H1 (cell line): ENCODE results near the gene ASTN2. TPM values are rescaled to one million over a fixed set of nuclear protein-coding genes. Genes with fewer than 3 reads are reported as not detected.

Experiments used
- CTCF ChIA-PET: fragments of 300-600 bp; sonication (Branson Sonifier 250); formaldehyde crosslinking; loops from one replicate; lab custom pipeline; 2021; ENCODE audit not compliant: partially characterized antibody; lab: Charles Lee
- POLR2A ChIA-PET: fragments of 300-600 bp; sonication (Branson Sonifier 250); formaldehyde crosslinking; loops from one replicate; lab custom pipeline; 2021; ENCODE audit warnings: inconsistent platforms; ENCODE audit not compliant: partially characterized antibody; lab: Charles Lee
- DNase-seq, 2 experiments: peaks; one replicate each; pipeline versions ENCODE4 v3.0.0 to v3.0.0-alpha.2; 2010 to 2022; ENCODE audit warnings: low spot score in 2 of 2, low read depth in 1 of 2, mixed read lengths in 1 of 2
- FAIRE-seq: peaks from 2 replicates; lab custom pipeline; 2011; peaks lifted over from hg19 to GRCh38; lab: Jason Lieb, UNC
- H2AFZ ChIP-seq: 2 replicates; pipeline ENCODE4 v1.8.1; 2012; ENCODE audit warnings: low read length, inconsistent platforms
- H2AK5ac ChIP-seq: 2 replicates; pipeline ENCODE4 v1.6.1; 2013; ENCODE audit warnings: low read depth, low read length
- H2BK120ac ChIP-seq: replicated peaks from 2 replicates; pipeline ENCODE3; 2013; ENCODE audit warnings: low read depth, low read length, inconsistent platforms
- H2BK12ac ChIP-seq: 2 replicates; pipeline ENCODE4 v1.6.1; 2013; ENCODE audit warnings: low read depth, low read length
- H2BK15ac ChIP-seq: 2 replicates; pipeline ENCODE4 v1.6.1; 2013; ENCODE audit warnings: low read length
- H2BK20ac ChIP-seq: 2 replicates; pipeline ENCODE4 v1.6.1; 2013; ENCODE audit warnings: low read length
- H2BK5ac ChIP-seq: 2 replicates; pipeline ENCODE4 v1.6.1; 2013; ENCODE audit warnings: low read depth, low read length
- H3K14ac ChIP-seq: 2 replicates; pipeline ENCODE4 v1.6.1; 2013; ENCODE audit warnings: inconsistent platforms; ENCODE audit not compliant: insufficient read length
- H3K18ac ChIP-seq: 2 replicates; pipeline ENCODE4 v1.6.1; 2013; ENCODE audit warnings: low read length; ENCODE audit errors: extremely low read depth
- H3K23ac ChIP-seq: 2 replicates; pipeline ENCODE4 v1.6.1; 2013; ENCODE audit warnings: inconsistent platforms; ENCODE audit not compliant: insufficient read length
- H3K23me2 ChIP-seq: 2 replicates; pipeline ENCODE4 v1.6.1; 2013; ENCODE audit warnings: low read depth, low read length
- H3K27ac ChIP-seq: 2 replicates; pipeline ENCODE4 v1.6.1; 2011; ENCODE audit warnings: low read depth, low read length, inconsistent platforms
- H3K27me3 ChIP-seq, 4 experiments: replicated peaks in 1 of 4; 1 replicate in 1 of 4; 2 replicates in 3 of 4; pipeline versions ENCODE4 v1.6.1 to v1.8.1; 2011 to 2013; ENCODE audit warnings: low read length in 3 of 4, mild to moderate bottlenecking in 3 of 4, inconsistent platforms in 2 of 4, mixed read lengths in 2 of 4, moderate library complexity in 1 of 4; ENCODE audit not compliant: control insufficient read depth in 3 of 4, insufficient read depth in 3 of 4; ENCODE audit errors: extremely low read depth in 1 of 4
- H3K36me3 ChIP-seq, 4 experiments: 2 replicates each; pipeline versions ENCODE4 v1.6.1 to v1.8.1; 2011 to 2013; ENCODE audit warnings: mild to moderate bottlenecking in 4 of 4, low read length in 3 of 4, moderate library complexity in 2 of 4, control low read depth in 1 of 4, inconsistent platforms in 1 of 4; ENCODE audit not compliant: insufficient read depth in 4 of 4, control insufficient read depth in 2 of 4
- H3K4ac ChIP-seq: replicated peaks from 2 replicates; pipeline ENCODE3; 2013; ENCODE audit warnings: low read length, low read depth, mixed read lengths, inconsistent platforms; ENCODE audit not compliant: insufficient read length
- H3K4me1 ChIP-seq, 4 experiments: replicated peaks in 1 of 4; 1 replicate in 1 of 4; 2 replicates in 3 of 4; pipeline versions ENCODE4 v1.6.1 to v1.8.1; 2011 to 2013; ENCODE audit warnings: low read length in 3 of 4, inconsistent platforms in 2 of 4, mixed read lengths in 1 of 4; ENCODE audit not compliant: insufficient read depth in 4 of 4, control insufficient read depth in 3 of 4
- H3K4me2 ChIP-seq, 2 experiments: 2 replicates each; pipeline versions ENCODE4 v1.6.1 to v1.8.1; 2011 to 2013; ENCODE audit warnings: low read depth in 2 of 2, low read length in 2 of 2, control low read depth in 1 of 2, inconsistent platforms in 1 of 2, mild to moderate bottlenecking in 1 of 2; ENCODE audit not compliant: insufficient read depth in 1 of 2
- H3K4me3 ChIP-seq, 4 experiments: fragments of 200-600, 300-600 bp in 1 of 4; sonication (generic), shearing (Covaris generic), sonication (Bioruptor Twin) in 1 of 4; 2 replicates each; pipeline versions ENCODE4 v1.5.1 to v1.8.1; 2011 to 2016; ENCODE audit warnings: low read length in 4 of 4, low read depth in 3 of 4, control low read depth in 2 of 4, inconsistent platforms in 2 of 4, mild to moderate bottlenecking in 2 of 4, mixed read lengths in 1 of 4, moderate library complexity in 1 of 4; ENCODE audit not compliant: insufficient read depth in 2 of 4; ENCODE audit errors: extremely low read depth in 1 of 4
- H3K56ac ChIP-seq: replicated peaks from 2 replicates; pipeline ENCODE3; 2013; ENCODE audit warnings: low read depth, mild to moderate bottlenecking, mixed read lengths, low read length, inconsistent platforms; ENCODE audit not compliant: insufficient read length
- H3K79me1 ChIP-seq: 2 replicates; pipeline ENCODE4 v1.6.1; 2013; ENCODE audit warnings: low read depth, low read length, control low read depth
- H3K79me2 ChIP-seq, 2 experiments: 2 replicates each; pipeline versions ENCODE4 v1.6.1 to v1.8.1; 2012 to 2013; ENCODE audit warnings: low read length in 2 of 2, mild to moderate bottlenecking in 2 of 2, inconsistent platforms in 1 of 2; ENCODE audit not compliant: insufficient read depth in 2 of 2, control insufficient read depth in 1 of 2
- H3K9ac ChIP-seq, 4 experiments: replicated peaks in 1 of 4; 1 replicate in 1 of 4; 2 replicates in 3 of 4; pipeline versions ENCODE4 v1.6.1 to v1.8.1; 2011 to 2013; ENCODE audit warnings: low read depth in 3 of 4, low read length in 3 of 4, control low read depth in 2 of 4, mild to moderate bottlenecking in 2 of 4, moderate library complexity in 2 of 4, inconsistent platforms in 1 of 4; ENCODE audit errors: extremely low read depth in 1 of 4
- H3K9me3 ChIP-seq, 2 experiments: 2 replicates each; pipeline versions ENCODE4 v1.6.1 to v1.8.1; 2012 to 2013; ENCODE audit warnings: mild to moderate bottlenecking in 2 of 2, moderate library complexity in 2 of 2, control low read depth in 1 of 2, inconsistent platforms in 1 of 2, low read depth in 1 of 2, low read length in 1 of 2, mixed read lengths in 1 of 2; ENCODE audit not compliant: insufficient read depth in 2 of 2
- H4K20me1 ChIP-seq, 2 experiments: replicated peaks in 1 of 2; 2 replicates each; pipeline versions ENCODE3 to v1.8.1; 2011 to 2013; ENCODE audit warnings: inconsistent platforms in 2 of 2, low read length in 2 of 2, mild to moderate bottlenecking in 1 of 2; ENCODE audit not compliant: insufficient read depth in 2 of 2, control insufficient read depth in 1 of 2
- H4K5ac ChIP-seq: 2 replicates; pipeline ENCODE4 v1.6.1; 2013; ENCODE audit warnings: low read length, low read depth, mixed read lengths, inconsistent platforms; ENCODE audit not compliant: insufficient read length
- H4K8ac ChIP-seq: 2 replicates; pipeline ENCODE4 v1.8.0; 2013; ENCODE audit warnings: mild to moderate bottlenecking, moderate library complexity, low read length, inconsistent platforms; ENCODE audit not compliant: insufficient read depth; ENCODE audit errors: extremely low read depth
- H4K91ac ChIP-seq: replicated peaks from 2 replicates; pipeline ENCODE3; 2013; ENCODE audit warnings: low read length, mixed read lengths, inconsistent platforms; ENCODE audit not compliant: insufficient read length
- NRF1 ChIP-seq: IDR thresholded peaks from 2 replicates; pipeline ENCODE4 v1.6.1; 2011; ENCODE audit warnings: mild to moderate bottlenecking, low read depth, low read length, improper control_type of control experiment
- WGBS, 2 experiments: shearing (Covaris generic) in 1 of 2; methylation state at CpG; one replicate each; pipeline versions ENCODE4 v1.1.6 to v1.1.7; 2013 to 2015; ENCODE audit warnings: low lambda C conversion rate in 2 of 2, mixed read lengths in 2 of 2, inconsistent platforms in 1 of 2, low coverage in 1 of 2, missing lambda C conversion rate in 1 of 2; ENCODE audit not compliant: insufficient replicate concordance in 2 of 2, insufficient coverage in 1 of 2, insufficient read length in 1 of 2; ENCODE audit errors: extremely low coverage in 1 of 2, missing lambda C conversion rate in 1 of 2; 5-methylcytosine and 5-hydroxymethylcytosine counted together
- polyA plus RNA-seq, 7 experiments: library from polyadenylated mRNA; depleted of rRNA in 3 of 7; stranded (reverse) in 5 of 7; unstranded in 2 of 7; fragments of >200 nt in 5 of 7; fragments of 200-250 nt in 2 of 7; gene quantifications; 1 replicate in 5 of 7; 2 replicates in 1 of 7; 4 replicates in 1 of 7; pipeline versions ENCODE4 v1.2.1 to v1.2.3, GENCODE V29; 2011 to 2013; ENCODE audit warnings: missing spikeins in 2 of 7, mixed read lengths in 2 of 7
- total RNA-seq: library from RNA; stranded (reverse); fragmentation: NEBNext Ultra II Directional; extraction: Animal tissue kit (Norgen Biotek cat#: 25700); gene quantifications from 2 replicates; pipeline ENCODE4 v1.2.1, GENCODE V29; 2021

The ASTN2 gene
- total and polyA plus RNA-seq, 2 of the 8 experiments (the other 6 are each of a cell fraction or from before 2014, with no cell fraction given) = 8.2 to 13.7 TPM

- H3K4me1 ChIP-seq = no peaks in the 10 kb centered on the region
- no peak overlapping the region for H3K18ac ChIP-seq
- no peaks in the 10 kb centered on the region for H3K36me3 ChIP-seq
- H2BK15ac ChIP-seq = no peak overlapping the region
- no peak overlapping the region for H3K56ac ChIP-seq
- no peak for TF ChIP-seq NRF1
- no peak overlapping the region for H3K4me3 ChIP-seq
- no peak overlapping the region for H3K27ac ChIP-seq
- no peak overlapping the region for H2BK5ac ChIP-seq
- H3K23ac ChIP-seq = no peak overlapping the region
- no peak overlapping the region for H4K8ac ChIP-seq
- no peak overlapping the region for H4K91ac ChIP-seq
- H3K79me1 ChIP-seq = no peaks in the 10 kb centered on the region
- no peak overlapping the region for H4K5ac ChIP-seq
- no peak overlapping the region for H2BK20ac ChIP-seq
- H2AK5ac ChIP-seq = no peak overlapping the region
- ChIA-PET CTCF (interaction anchor here (1.1 to 2.0 kb wide), 3 partner anchors 10 to 110 kb away, joined by 4 to 6 read pairs (median 4); no protein-coding TSS in a partner anchor), POLR2A (no interaction called here)
- H3K27me3 ChIP-seq = no peaks in the 10 kb centered on the region
- no peak overlapping the region for H3K4ac ChIP-seq
- H3K4me2 ChIP-seq = no peak overlapping the region
- no peak overlapping the region for H2BK120ac ChIP-seq
- no peaks in the 10 kb centered on the region for H4K20me1 ChIP-seq
- WGBS, 2 experiments = 94% methylated on average over 2 of the region's 2 CpGs; no CpG with 5 or more reads in 1 of the 2 experiments
- no peaks in the 10 kb centered on the region for H3K79me2 ChIP-seq
- FAIRE-seq (no peak), DNase-seq (no peak)
- no peak overlapping the region for H3K14ac ChIP-seq
- no peaks in the 10 kb centered on the region for H3K9me3 ChIP-seq
- H3K9ac ChIP-seq = no peak overlapping the region
- H2BK12ac ChIP-seq = no peak overlapping the region
- H3K23me2 ChIP-seq = no peaks in the 10 kb centered on the region
- H2AFZ ChIP-seq = no peak overlapping the region
Measured at GRCh38 chr9:116750510-116750909, 664.3 kb downstream of the ASTN2 start.
